Breast epithelium (tissue), 4 donors: ENCODE measurements around the gene KIZ. TPM values are rescaled to one million over a fixed set of nuclear protein-coding genes. Genes with fewer than 3 reads are reported as not detected.

Experiments used
- DNase-seq, 2 donors: peaks; one replicate each; pipeline ENCODE4 v3.0.0-alpha.2; 2019; ENCODE audit warnings: low spot score in 2 of 2
- H3K27ac ChIP-seq, 2 donors: fragments of 200-600 bp; sonication (generic) in 1 of 2; one replicate each; pipeline ENCODE4 v1.5.1; 2016 to 2019; ENCODE audit warnings: mild to moderate bottlenecking in 1 of 2
- H3K27me3 ChIP-seq, 2 donors: fragments of 200-600 bp; sonication (generic) in 1 of 2; one replicate each; pipeline versions ENCODE4 v1.5.1 to v1.6.0; 2017 to 2019; ENCODE audit warnings: control low read depth in 1 of 2, mild to moderate bottlenecking in 1 of 2
- H3K36me3 ChIP-seq: fragments of 200-600 bp; one replicate; pipeline ENCODE4 v1.5.1; 2019
- H3K4me1 ChIP-seq, 2 donors: fragments of 200-600 bp; sonication (generic); one replicate each; pipeline ENCODE4 v1.5.1; 2016 to 2019; ENCODE audit warnings: control low read depth in 1 of 2
- H3K4me3 ChIP-seq, 3 donors: fragments of 200-600 bp; sonication (generic); 1 replicate in 2 of 3; 2 replicates in 1 of 3; pipeline ENCODE4 v1.5.1; 2016 to 2019; ENCODE audit warnings: mild to moderate bottlenecking in 3 of 3, moderate library complexity in 2 of 3
- H3K9me3 ChIP-seq, 2 donors: fragments of 200-600 bp; sonication (generic) in 1 of 2; one replicate each; pipeline ENCODE4 v1.5.1; 2016 to 2019; ENCODE audit warnings: control low read depth in 1 of 2
- POLR2A ChIP-seq: fragments of 450-650 bp; IDR thresholded peaks from one replicate; pipeline ENCODE4 v1.6.1; 2016; ENCODE audit warnings: antibody characterized with exemption, mild to moderate bottlenecking, moderate library complexity
- POLR2AphosphoS5 ChIP-seq, 3 donors: sonication (generic); formaldehyde crosslinking; IDR thresholded peaks; one replicate each; pipeline ENCODE4 v1.6.1; 2017; ENCODE audit warnings: antibody characterized with exemption in 3 of 3
- intact Hi-C: fragments of 100-400 bp; cut with DNase I; formaldehyde crosslinking; loops from one replicate; pipeline ENCODE4 v1.15.1; 2023; ENCODE audit warnings: low total_unique reads
- total RNA-seq, 3 donors: library from RNA; depleted of rRNA; stranded (reverse); fragments of >200 nt; gene quantifications; one replicate each; pipeline ENCODE4 v1.1.0, GENCODE V29; 2016
- TF ChIP-seq, protein P1 (sequence below), 3 donors: fragments of 450-650 bp; IDR thresholded peaks; one replicate each; pipeline ENCODE4 v1.5.1; 2016 to 2017; ENCODE audit warnings: antibody characterized with exemption in 3 of 3, mild to moderate bottlenecking in 3 of 3, moderate library complexity in 3 of 3

The KIZ gene
- total RNA-seq, 3 donors from 2014 or later = 29.8 to 46.2 (median 45.9) TPM

DNA sequence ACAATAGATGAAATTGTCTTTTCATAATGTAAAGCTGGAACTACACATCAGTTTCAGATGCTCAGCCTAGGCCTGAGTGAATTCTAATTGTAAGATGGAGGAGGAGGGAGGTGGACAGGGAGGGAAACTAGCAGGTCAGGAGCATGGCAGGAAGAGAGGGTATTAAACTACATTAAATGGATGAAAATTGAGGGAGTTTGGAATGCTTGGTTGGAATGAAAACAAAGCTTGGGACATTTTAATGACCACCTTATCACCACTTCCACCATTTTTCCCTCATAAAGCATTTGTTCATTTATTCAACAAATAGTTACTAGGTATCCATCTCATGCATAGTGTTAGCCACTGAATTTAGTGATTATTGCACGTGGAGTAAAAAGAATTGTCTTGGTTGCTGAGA lies 65.0 kb downstream of the KIZ start:
- intact Hi-C loops = no loop called here
- Histone ChIP-seq H3K4me1 (no peaks in the 10 kb centered on the region), H3K9me3 (no peaks in the 10 kb centered on the region), H3K36me3 (no peaks in the 10 kb centered on the region), H3K27ac (no peak overlapping the region), H3K4me3 (no peak overlapping the region), H3K27me3 (no peaks in the 10 kb centered on the region)
- TF ChIP-seq POLR2A = no peak
- no peak for TF ChIP-seq POLR2AphosphoS5 (IDR thresholded peaks at IDR 0.05)
- TF ChIP-seq, protein P1, sequence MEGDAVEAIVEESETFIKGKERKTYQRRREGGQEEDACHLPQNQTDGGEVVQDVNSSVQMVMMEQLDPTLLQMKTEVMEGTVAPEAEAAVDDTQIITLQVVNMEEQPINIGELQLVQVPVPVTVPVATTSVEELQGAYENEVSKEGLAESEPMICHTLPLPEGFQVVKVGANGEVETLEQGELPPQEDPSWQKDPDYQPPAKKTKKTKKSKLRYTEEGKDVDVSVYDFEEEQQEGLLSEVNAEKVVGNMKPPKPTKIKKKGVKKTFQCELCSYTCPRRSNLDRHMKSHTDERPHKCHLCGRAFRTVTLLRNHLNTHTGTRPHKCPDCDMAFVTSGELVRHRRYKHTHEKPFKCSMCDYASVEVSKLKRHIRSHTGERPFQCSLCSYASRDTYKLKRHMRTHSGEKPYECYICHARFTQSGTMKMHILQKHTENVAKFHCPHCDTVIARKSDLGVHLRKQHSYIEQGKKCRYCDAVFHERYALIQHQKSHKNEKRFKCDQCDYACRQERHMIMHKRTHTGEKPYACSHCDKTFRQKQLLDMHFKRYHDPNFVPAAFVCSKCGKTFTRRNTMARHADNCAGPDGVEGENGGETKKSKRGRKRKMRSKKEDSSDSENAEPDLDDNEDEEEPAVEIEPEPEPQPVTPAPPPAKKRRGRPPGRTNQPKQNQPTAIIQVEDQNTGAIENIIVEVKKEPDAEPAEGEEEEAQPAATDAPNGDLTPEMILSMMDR (IDR thresholded peaks at IDR 0.05) = no peak
- no peak for DNase-seq

DNA sequence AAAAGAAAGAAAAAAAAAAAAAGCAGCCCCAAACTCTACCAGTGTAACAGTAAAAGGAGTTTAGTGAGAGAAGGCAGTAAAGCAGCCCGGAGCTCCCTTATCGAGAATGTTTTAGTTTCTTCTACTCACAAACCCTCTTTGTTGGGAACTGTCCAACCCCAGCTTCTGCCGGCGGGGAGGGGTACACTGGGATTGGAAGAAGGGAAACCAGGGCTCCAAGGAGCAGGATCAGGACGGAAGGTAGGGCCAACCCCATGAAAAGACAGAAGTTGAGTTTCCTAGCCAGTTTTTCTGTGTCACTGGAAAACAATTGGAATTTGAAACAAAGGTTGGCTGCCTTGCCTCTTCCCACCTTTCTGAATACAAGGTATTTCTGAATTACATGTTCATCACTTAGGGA lies 66.0 kb downstream of the KIZ start:
- Histone ChIP-seq H3K27me3 (no peaks in the 10 kb centered on the region), H3K4me1 (no peaks in the 10 kb centered on the region), H3K36me3 (no peaks in the 10 kb centered on the region), H3K9me3 (no peaks in the 10 kb centered on the region), H3K4me3 (no peak overlapping the region), H3K27ac (no peak overlapping the region)
- DNase-seq = no peak
- TF ChIP-seq POLR2AphosphoS5 (IDR thresholded peaks at IDR 0.05) (no peak), POLR2A (no peak)
- TF ChIP-seq, protein P1 (IDR thresholded peaks at IDR 0.05) = no peak
- intact Hi-C loops = loop anchor here (1.0 kb wide), 1 partner anchor 19 kb away; no protein-coding TSS in a partner anchor

DNA sequence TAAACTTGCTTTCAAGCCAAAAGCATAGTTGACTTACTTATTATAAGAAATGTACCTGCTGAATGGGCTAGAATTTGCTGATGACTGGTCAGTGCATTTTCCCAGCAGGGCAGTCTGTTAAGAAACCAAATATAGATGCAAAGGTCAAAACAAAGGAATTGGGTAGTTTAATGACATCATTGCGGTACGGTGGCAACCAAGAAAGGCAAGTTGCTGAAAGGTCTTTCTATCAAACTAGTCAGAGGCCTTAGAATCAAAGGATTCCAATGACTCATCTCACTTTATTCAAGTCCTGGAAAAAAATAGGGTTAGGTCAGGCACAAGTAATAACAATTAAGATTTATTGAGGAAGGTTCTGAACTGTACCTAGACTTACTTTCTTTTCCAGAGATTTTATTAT lies 76.4 kb downstream of the KIZ start:
- Histone ChIP-seq H3K4me3 (no peak overlapping the region), H3K27ac (no peak overlapping the region), H3K9me3 (no peaks in the 10 kb centered on the region), H3K4me1 (no peaks in the 10 kb centered on the region), H3K27me3 (no peaks in the 10 kb centered on the region), H3K36me3 (no peaks in the 10 kb centered on the region)
- DNase-seq = no peak
- TF ChIP-seq, protein P1 (IDR thresholded peaks at IDR 0.05) = no peak
- TF ChIP-seq POLR2A (no peak), POLR2AphosphoS5 (IDR thresholded peaks at IDR 0.05) (no peak)
- intact Hi-C loops = no loop called here

DNA sequence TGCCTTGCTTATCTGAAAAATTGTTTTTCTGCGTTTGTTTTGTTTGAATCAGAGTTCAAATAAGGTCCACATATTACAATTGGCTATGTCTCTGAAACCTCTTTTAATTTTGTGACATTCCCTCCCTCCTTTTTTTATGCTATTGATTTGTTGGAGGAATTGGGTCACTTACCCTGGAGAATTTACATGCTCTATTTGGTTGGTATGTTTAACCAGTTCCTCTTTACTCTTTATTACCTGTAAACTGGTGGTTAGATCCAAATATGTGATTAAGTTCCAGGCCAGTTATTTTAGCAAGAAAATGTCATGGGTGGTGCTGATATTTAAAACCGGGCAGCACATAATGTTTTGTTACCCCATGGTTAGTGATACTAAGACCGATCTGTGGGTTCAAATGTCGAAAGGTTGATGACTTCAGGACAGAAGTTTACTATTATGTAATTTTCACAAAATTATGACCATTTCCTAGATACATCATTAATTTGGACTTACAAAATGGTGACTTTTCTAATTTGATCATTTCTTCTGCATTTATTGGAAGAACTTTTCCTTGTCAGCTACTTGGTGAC lies 77.3 kb downstream of the KIZ start:
- DNase-seq = no peak
- H3K4me3 ChIP-seq = no peak overlapping the region
- H3K9me3 ChIP-seq = no peaks in the 10 kb centered on the region
- no peaks in the 10 kb centered on the region for H3K4me1 ChIP-seq
- H3K36me3 ChIP-seq = no peaks in the 10 kb centered on the region
- no peak overlapping the region for H3K27ac ChIP-seq
- TF ChIP-seq POLR2AphosphoS5 (IDR thresholded peaks at IDR 0.05) (no peak), POLR2A (no peak)
- TF ChIP-seq, protein P1 (IDR thresholded peaks at IDR 0.05) = no peak
- H3K27me3 ChIP-seq = no peaks in the 10 kb centered on the region
- intact Hi-C loops = no loop called here

GRCh38 chr20:21206584-21206983 lies 80.7 kb downstream of the KIZ start:
- no peaks in the 10 kb centered on the region for H3K9me3 ChIP-seq
- no peak overlapping the region for H3K4me3 ChIP-seq
- DNase-seq = no peak
- no peaks in the 10 kb centered on the region for H3K36me3 ChIP-seq
- TF ChIP-seq POLR2AphosphoS5 (IDR thresholded peaks at IDR 0.05) (no peak), POLR2A (no peak)
- TF ChIP-seq, protein P1 (IDR thresholded peaks at IDR 0.05) = no peak
- H3K27ac ChIP-seq = no peak overlapping the region
- intact Hi-C loops = no loop called here
- no peaks in the 10 kb centered on the region for H3K27me3 ChIP-seq
- no peaks in the 10 kb centered on the region for H3K4me1 ChIP-seq
